Measurements from ENCODE around the gene ZMIZ1.

Gene ZMIZ1

GRCh38 chr10:79308016-79308415 is 239.2 kb downstream of the ZMIZ1 start:
- no peaks in the 10 kb centered on the region for H3K27me3 ChIP-seq (ENCODE audit: control insufficient read depth, insufficient read depth, low read length)
- no peaks in the 10 kb centered on the region for H3K4me1 ChIP-seq (ENCODE audit: control insufficient read depth, insufficient read depth, low read length)
- H3K9me3 ChIP-seq (ENCODE audit: control insufficient read depth, insufficient read depth, low read length) = no peaks in the 10 kb centered on the region
- H3K9ac ChIP-seq (ENCODE audit: low read depth, low read length) = no peak overlapping the region
- no peak overlapping the region for H3K27ac ChIP-seq (ENCODE audit: low read depth, low read length)
- no peak overlapping the region for H3K4me3 ChIP-seq (ENCODE audit: low read depth, low read length)
- H3K36me3 ChIP-seq (ENCODE audit: control insufficient read depth, insufficient read depth, low read length) = peaks cover 74% of the 10 kb centered on the region

GRCh38 chr10:79308969-79309665 is 240.4 kb downstream of the ZMIZ1 start:
- Histone ChIP-seq H3K4me3 (ENCODE audit: low read depth, low read length) (no peak overlapping the region), H3K4me1 (ENCODE audit: control insufficient read depth, insufficient read depth, low read length) (no peaks in the 10 kb centered on the region), H3K27me3 (ENCODE audit: control insufficient read depth, insufficient read depth, low read length) (no peaks in the 10 kb centered on the region), H3K36me3 (ENCODE audit: control insufficient read depth, insufficient read depth, low read length) (peaks cover 72% of the 10 kb centered on the region), H3K9me3 (ENCODE audit: control insufficient read depth, insufficient read depth, low read length) (no peaks in the 10 kb centered on the region), H3K9ac (ENCODE audit: low read depth, low read length) (no peak overlapping the region), H3K27ac (ENCODE audit: low read depth, low read length) (no peak overlapping the region)

DNA sequence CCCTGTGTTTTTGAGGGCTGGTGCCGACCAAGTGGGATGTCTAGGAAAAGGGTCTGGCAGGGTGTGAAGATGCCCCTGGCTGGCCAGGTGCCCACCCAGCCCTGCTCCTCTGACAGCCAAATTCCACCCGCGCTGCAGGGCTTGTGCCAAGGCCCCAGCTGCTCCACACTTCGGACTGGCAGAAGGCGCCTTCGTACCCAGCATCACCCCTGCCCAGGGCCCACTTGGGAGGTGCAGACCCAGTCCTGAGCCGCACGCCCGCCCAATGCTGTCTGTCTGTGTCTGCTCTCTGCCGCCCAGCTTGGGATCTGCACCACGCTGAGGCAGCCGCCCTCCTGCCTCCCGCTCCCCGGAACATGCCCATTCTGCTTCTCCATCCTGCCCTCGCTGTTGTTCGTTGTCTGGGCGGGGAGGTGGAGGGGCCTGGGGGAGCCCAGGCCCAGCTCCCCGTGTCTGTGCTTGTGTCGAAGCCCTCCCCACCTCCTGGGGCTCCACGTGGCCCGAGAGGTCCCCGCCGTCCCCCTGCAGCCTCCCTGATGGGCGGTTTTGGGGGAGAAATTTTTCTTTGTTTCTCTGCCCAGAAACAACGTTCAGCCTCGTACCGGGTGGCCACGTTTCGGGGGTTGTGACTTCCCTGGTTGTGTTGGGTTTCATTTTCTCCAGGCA is 241.6 kb downstream of the ZMIZ1 start:
- Histone ChIP-seq H3K27me3 (ENCODE audit: control insufficient read depth, insufficient read depth, low read length) (no peaks in the 10 kb centered on the region), H3K4me1 (ENCODE audit: control insufficient read depth, insufficient read depth, low read length) (no peaks in the 10 kb centered on the region)

GRCh38 chr10:79310911-79311573 is 242.3 kb downstream of the ZMIZ1 start:
- Histone ChIP-seq H3K4me3 (ENCODE audit: low read depth, low read length) (no peak overlapping the region), H3K9ac (ENCODE audit: low read depth, low read length) (no peak overlapping the region), H3K27ac (ENCODE audit: low read depth, low read length) (no peak overlapping the region), H3K9me3 (ENCODE audit: control insufficient read depth, insufficient read depth, low read length) (no peaks in the 10 kb centered on the region), H3K4me1 (ENCODE audit: control insufficient read depth, insufficient read depth, low read length) (no peaks in the 10 kb centered on the region), H3K36me3 (ENCODE audit: control insufficient read depth, insufficient read depth, low read length) (peaks cover 60% of the 10 kb centered on the region), H3K27me3 (ENCODE audit: control insufficient read depth, insufficient read depth, low read length) (no peaks in the 10 kb centered on the region)

More for the DNA sequence above, 241.6 kb downstream of the ZMIZ1 start:
- no peak overlapping the region for H3K9ac ChIP-seq (ENCODE audit: low read depth, low read length)
- no peak overlapping the region for H3K27ac ChIP-seq (ENCODE audit: low read depth, low read length)
- peaks cover 63% of the 10 kb centered on the region for H3K36me3 ChIP-seq (ENCODE audit: control insufficient read depth, insufficient read depth, low read length)
- H3K9me3 ChIP-seq (ENCODE audit: control insufficient read depth, insufficient read depth, low read length) = no peaks in the 10 kb centered on the region
- no peak overlapping the region for H3K4me3 ChIP-seq (ENCODE audit: low read depth, low read length)

GRCh38 chr10:79311581-79312407 is 243.0 kb downstream of the ZMIZ1 start:
- Histone ChIP-seq H3K4me1 (ENCODE audit: control insufficient read depth, insufficient read depth, low read length) (peaks cover 4% of the 10 kb centered on the region), H3K27me3 (ENCODE audit: control insufficient read depth, insufficient read depth, low read length) (no peaks in the 10 kb centered on the region), H3K9me3 (ENCODE audit: control insufficient read depth, insufficient read depth, low read length) (no peaks in the 10 kb centered on the region), H3K4me3 (ENCODE audit: low read depth, low read length) (no peak overlapping the region), H3K27ac (ENCODE audit: low read depth, low read length) (no peak overlapping the region), H3K36me3 (ENCODE audit: control insufficient read depth, insufficient read depth, low read length) (peaks cover 52% of the 10 kb centered on the region), H3K9ac (ENCODE audit: low read depth, low read length) (no peak overlapping the region)

- no peak overlapping the region for H3K9ac ChIP-seq (ENCODE audit: low read depth, low read length)
- H3K9me3 ChIP-seq (ENCODE audit: control insufficient read depth, insufficient read depth, low read length) = no peaks in the 10 kb centered on the region
- peaks cover 43% of the 10 kb centered on the region for H3K36me3 ChIP-seq (ENCODE audit: control insufficient read depth, insufficient read depth, low read length)
- H3K4me3 ChIP-seq (ENCODE audit: low read depth, low read length) = no peak overlapping the region
- H3K27me3 ChIP-seq (ENCODE audit: control insufficient read depth, insufficient read depth, low read length) = no peaks in the 10 kb centered on the region
- H3K4me1 ChIP-seq (ENCODE audit: control insufficient read depth, insufficient read depth, low read length) = peaks cover 13% of the 10 kb centered on the region
- no peak overlapping the region for H3K27ac ChIP-seq (ENCODE audit: low read depth, low read length)
Observed at GRCh38 chr10:79312601-79313187, 243.9 kb downstream of the ZMIZ1 start.

DNA sequence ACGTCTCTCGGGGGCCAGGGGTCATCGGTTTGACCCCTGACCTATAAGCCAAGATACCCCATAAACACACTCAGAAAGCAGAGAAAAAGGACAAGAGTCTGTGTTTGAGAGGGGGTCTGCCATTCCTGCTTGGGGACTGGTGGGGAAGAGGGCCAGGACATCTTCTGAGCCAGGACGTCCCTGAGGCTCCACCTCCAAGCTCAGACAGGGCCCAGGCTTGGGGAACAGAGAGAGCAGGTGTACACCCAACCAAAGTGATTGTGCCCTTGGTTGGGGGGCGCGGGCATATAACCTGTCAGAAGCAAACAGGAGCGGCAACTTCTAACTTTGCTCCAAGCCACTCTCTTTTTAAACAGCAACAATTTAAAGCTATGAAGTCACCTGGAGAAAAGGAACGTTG is 244.6 kb downstream of the ZMIZ1 start:
- no peaks in the 10 kb centered on the region for H3K27me3 ChIP-seq (ENCODE audit: control insufficient read depth, insufficient read depth, low read length)
- H3K4me3 ChIP-seq (ENCODE audit: low read depth, low read length) = no peak overlapping the region
- peaks cover 37% of the 10 kb centered on the region for H3K36me3 ChIP-seq (ENCODE audit: control insufficient read depth, insufficient read depth, low read length)
- no peak overlapping the region for H3K9ac ChIP-seq (ENCODE audit: low read depth, low read length)
- no peak overlapping the region for H3K27ac ChIP-seq (ENCODE audit: low read depth, low read length)
- H3K4me1 ChIP-seq (ENCODE audit: control insufficient read depth, insufficient read depth, low read length) = peaks cover 19% of the 10 kb centered on the region
- H3K9me3 ChIP-seq (ENCODE audit: control insufficient read depth, insufficient read depth, low read length) = no peaks in the 10 kb centered on the region

- no peak overlapping the region for H3K9ac ChIP-seq (ENCODE audit: low read depth, low read length)
- H3K27me3 ChIP-seq (ENCODE audit: control insufficient read depth, insufficient read depth, low read length) = no peaks in the 10 kb centered on the region
- H3K36me3 ChIP-seq (ENCODE audit: control insufficient read depth, insufficient read depth, low read length) = peaks cover 31% of the 10 kb centered on the region
- H3K4me1 ChIP-seq (ENCODE audit: control insufficient read depth, insufficient read depth, low read length) = peaks cover 19% of the 10 kb centered on the region
- H3K27ac ChIP-seq (ENCODE audit: low read depth, low read length) = no peak overlapping the region
- H3K4me3 ChIP-seq (ENCODE audit: low read depth, low read length) = no peak overlapping the region
- no peaks in the 10 kb centered on the region for H3K9me3 ChIP-seq (ENCODE audit: control insufficient read depth, insufficient read depth, low read length)
Observed at GRCh38 chr10:79313911-79314439, 245.2 kb downstream of the ZMIZ1 start.

GRCh38 chr10:79314761-79315601 is 246.2 kb downstream of the ZMIZ1 start:
- Histone ChIP-seq H3K27me3 (ENCODE audit: control insufficient read depth, insufficient read depth, low read length) (no peaks in the 10 kb centered on the region), H3K9ac (ENCODE audit: low read depth, low read length) (no peak overlapping the region), H3K4me1 (ENCODE audit: control insufficient read depth, insufficient read depth, low read length) (peaks cover 19% of the 10 kb centered on the region), H3K4me3 (ENCODE audit: low read depth, low read length) (no peak overlapping the region), H3K27ac (ENCODE audit: low read depth, low read length) (no peak overlapping the region), H3K9me3 (ENCODE audit: control insufficient read depth, insufficient read depth, low read length) (no peaks in the 10 kb centered on the region), H3K36me3 (ENCODE audit: control insufficient read depth, insufficient read depth, low read length) (peaks cover 21% of the 10 kb centered on the region)

- H3K36me3 ChIP-seq (ENCODE audit: control insufficient read depth, insufficient read depth, low read length) = peaks cover 19% of the 10 kb centered on the region
Observed at GRCh38 chr10:79315602-79315920, 246.8 kb downstream of the ZMIZ1 start.

More at GRCh38 chr10:79315602-79315920, 246.8 kb downstream of the ZMIZ1 start:
- Histone ChIP-seq H3K4me3 (ENCODE audit: low read depth, low read length) (no peak overlapping the region), H3K4me1 (ENCODE audit: control insufficient read depth, insufficient read depth, low read length) (peaks cover 19% of the 10 kb centered on the region), H3K9me3 (ENCODE audit: control insufficient read depth, insufficient read depth, low read length) (no peaks in the 10 kb centered on the region), H3K9ac (ENCODE audit: low read depth, low read length) (no peak overlapping the region), H3K27ac (ENCODE audit: low read depth, low read length) (no peak overlapping the region), H3K27me3 (ENCODE audit: control insufficient read depth, insufficient read depth, low read length) (no peaks in the 10 kb centered on the region)

Measured in HUES48 (cell line).